HepG2 (cell line): ENCODE data around the gene B4GALT1. TPM values are rescaled to one million over a fixed set of nuclear protein-coding genes. Genes with fewer than 3 reads are reported as not detected.
"Not testable (repeated sequence)": the region's sequence is repeated elsewhere in the genome, so short reads cannot be mapped to it uniquely, and the experiment has no call there.

Experiments used
- ATAC-seq: fragments of 200-7000 bp; cut with Tn5 transposase; 3 replicates; pipeline ENCODE4 v1.9.1; 2020; ENCODE audit warnings: mild to moderate bottlenecking, moderate library complexity
- BruUV-seq: library from RNA; stranded (reverse); fragments of 400-500 nt; replicated peaks from 2 replicates; lab custom pipeline; 2021; lab: Mats Ljungman, UMichigan
- CTCF ChIA-PET: fragments of 300-600 bp; formaldehyde crosslinking; extraction: SDS; loops from one replicate; lab custom pipeline; 2021; ENCODE audit warnings: low total read pairs, inconsistent platforms, low intra/inter-chr PET ratio; lab: Yijun Ruan, JAX
- POLR2A ChIA-PET: fragments of 350-600 bp; sonication (Branson Sonifier 250); formaldehyde crosslinking; loops from one replicate; lab custom pipeline; 2020; ENCODE audit warnings: antibody characterized with exemption, inconsistent platforms; lab: Yijun Ruan, JAX
- DNase-seq: peaks from one replicate; pipeline ENCODE4 v3.0.0-alpha.2; 2015; ENCODE audit warnings: low spot score
- FAIRE-seq: peaks from 3 replicates; lab custom pipeline; 2011; peaks lifted over from hg19 to GRCh38; lab: Jason Lieb, UNC
- H2AFZ ChIP-seq: one replicate; pipeline ENCODE4 v1.6.1; 2011; ENCODE audit warnings: low read length, inconsistent platforms
- H3K27ac ChIP-seq: fragments of 300-600 bp; 3 replicates; pipeline ENCODE4 v1.8.0; 2011; ENCODE audit warnings: mixed run types, mild to moderate bottlenecking, mixed read lengths, low read length, inconsistent platforms; ENCODE audit not compliant: insufficient read depth; ENCODE audit errors: extremely low read length
- H3K27me3 ChIP-seq, 2 experiments: fragments of 200-600 bp in 1 of 2; 2 replicates in 1 of 2; 3 replicates in 1 of 2; pipeline versions ENCODE4 v1.6.0 to v1.8.0; 2011; ENCODE audit warnings: low read length in 2 of 2, mild to moderate bottlenecking in 2 of 2, moderate library complexity in 2 of 2, inconsistent platforms in 1 of 2; ENCODE audit not compliant: insufficient read depth in 2 of 2, control insufficient read depth in 1 of 2
- H3K36me3 ChIP-seq, 2 experiments: fragments of 200-600 bp in 1 of 2; replicated peaks in 1 of 2; 2 replicates in 1 of 2; 3 replicates in 1 of 2; pipeline versions ENCODE4 v1.5.1 to v1.8.0; 2011; ENCODE audit warnings: low read length in 2 of 2, inconsistent platforms in 1 of 2; ENCODE audit not compliant: insufficient read depth in 2 of 2, control insufficient read depth in 1 of 2
- H3K4me1 ChIP-seq: 2 replicates; pipeline ENCODE4 v1.5.1; 2012; ENCODE audit warnings: low read length, inconsistent platforms; ENCODE audit not compliant: insufficient read depth
- H3K4me2 ChIP-seq: 2 replicates; pipeline ENCODE4 v1.6.0; 2011; ENCODE audit warnings: low read depth, low read length, inconsistent platforms
- H3K4me3 ChIP-seq, 3 experiments: fragments of 200-600 bp in 1 of 3; sonication (generic), shearing (Covaris generic) in 1 of 3; replicated peaks in 1 of 3; 2 replicates each; pipeline ENCODE4 v1.5.1; 2011 to 2016; ENCODE audit warnings: low read length in 3 of 3, inconsistent platforms in 2 of 3, low read depth in 2 of 3, mild to moderate bottlenecking in 2 of 3, control low read depth in 1 of 3, mixed read lengths in 1 of 3; ENCODE audit not compliant: insufficient read depth in 1 of 3
- H3K79me2 ChIP-seq: one replicate; pipeline ENCODE4 v1.6.1; 2011; ENCODE audit warnings: low read length, inconsistent platforms; ENCODE audit not compliant: insufficient read depth
- H3K9ac ChIP-seq: 2 replicates; pipeline ENCODE4 v1.6.0; 2011; ENCODE audit warnings: mild to moderate bottlenecking, low read depth, low read length, inconsistent platforms; ENCODE audit not compliant: insufficient read depth
- H3K9me3 ChIP-seq: 2 replicates; pipeline ENCODE4 v1.5.1; 2012; ENCODE audit warnings: mild to moderate bottlenecking, low read length
- H4K20me1 ChIP-seq: 2 replicates; pipeline ENCODE4 v1.6.0; 2011; ENCODE audit warnings: inconsistent platforms, mild to moderate bottlenecking, low read length, moderate library complexity; ENCODE audit not compliant: insufficient read depth
- ASH2L ChIP-seq: fragments of 300-600, 200-600 bp; sonication (generic); IDR thresholded peaks from 2 replicates; pipeline ENCODE4 v1.7.0; 2017; ENCODE audit warnings: low read depth, mild to moderate bottlenecking, moderate library complexity, mixed read lengths, low read length; ENCODE audit not compliant: insufficient read length
- CENPX ChIP-seq: sonication (generic); formaldehyde crosslinking; IDR thresholded peaks from 2 replicates; pipeline ENCODE4 v1.9.0; 2021; ENCODE audit warnings: mild to moderate bottlenecking, missing genetic modification reagents, moderate library complexity
- FLYWCH1 ChIP-seq: sonication (generic); formaldehyde crosslinking; IDR thresholded peaks from 2 replicates; pipeline ENCODE4 v1.8.1; 2023; ENCODE audit warnings: mild to moderate bottlenecking, missing genetic modification reagents
- FOXC1 ChIP-seq: sonication (generic); formaldehyde crosslinking; IDR thresholded peaks from 2 replicates; pipeline ENCODE4 v1.8.0; 2022; ENCODE audit warnings: mild to moderate bottlenecking, missing genetic modification reagents, borderline replicate concordance
- HNRNPH1 ChIP-seq: fragments of 200-400 bp; formaldehyde crosslinking; optimal IDR thresholded peaks from 2 replicates; pipeline ENCODE3; 2017; ENCODE audit warnings: mild to moderate bottlenecking, low read depth, low read length
- KMT2A ChIP-seq: sonication (generic); formaldehyde crosslinking; IDR thresholded peaks from 2 replicates; pipeline ENCODE4 v1.4.0; 2020; ENCODE audit warnings: missing genetic modification reagents
- LRRFIP1 ChIP-seq: sonication (generic); formaldehyde crosslinking; conservative IDR thresholded peaks from 2 replicates; pipeline ENCODE4 v1.4.0; 2020; ENCODE audit warnings: missing genetic modification reagents
- PRDM15 ChIP-seq: sonication (generic); formaldehyde crosslinking; IDR thresholded peaks from 2 replicates; pipeline ENCODE4 v1.4.0; 2020; ENCODE audit warnings: missing genetic modification reagents
- SOX5 ChIP-seq: IDR thresholded peaks from 2 replicates; pipeline ENCODE4 v1.6.1; 2016; ENCODE audit warnings: borderline replicate concordance
- ZHX1 ChIP-seq: sonication (generic); formaldehyde crosslinking; IDR thresholded peaks from 2 replicates; pipeline ENCODE4 v1.8.1; 2022; ENCODE audit warnings: low read depth, mild to moderate bottlenecking, missing genetic modification reagents
- ZNF598 ChIP-seq: sonication (generic); formaldehyde crosslinking; IDR thresholded peaks from 2 replicates; pipeline ENCODE4 v1.5.1; 2020; ENCODE audit warnings: mild to moderate bottlenecking, missing genetic modification reagents, borderline replicate concordance
- ZNF746 ChIP-seq: sonication (generic); formaldehyde crosslinking; IDR thresholded peaks from 2 replicates; pipeline ENCODE4 v1.8.0; 2022; ENCODE audit warnings: mild to moderate bottlenecking, missing genetic modification reagents
- WGBS: methylation state at CpG from one replicate; pipeline ENCODE4 v1.1.6; 2017; ENCODE audit warnings: low lambda C conversion rate; 5-methylcytosine and 5-hydroxymethylcytosine counted together
- in situ Hi-C: cut with HindIII; loops from 2 replicates; pipeline ENCODE4 v1.10.0; 2017; ENCODE audit warnings: low pct_unique_long_range_greater_than_20kb; ENCODE audit not compliant: extremely low pct_ligation_motif_present
- intact Hi-C: fragments of 100-400 bp; cut with micrococcal nuclease; formaldehyde crosslinking; loops from one replicate; pipeline ENCODE4 v1.10.0; 2022; ENCODE audit not compliant: unreplicated experiment
- polyA plus RNA-seq, 8 experiments: library from polyadenylated mRNA; depleted of rRNA in 3 of 8; stranded (reverse) in 7 of 8; unstranded in 1 of 8; fragments of >200 nt; fragmentation: Illumina TruSeq in 4 of 8; extraction: Trizol in 4 of 8; gene quantifications; 2 replicates each; pipeline versions ENCODE4 v1.2.1 to v1.2.3, GENCODE V29; 2011 to 2016; ENCODE audit warnings: low read depth in 4 of 8, missing spikeins in 1 of 8, mixed read lengths in 1 of 8; ENCODE audit not compliant: insufficient read depth in 1 of 8
- total RNA-seq, 5 experiments: library from RNA; depleted of rRNA; stranded (reverse); fragments of >200 nt; fragmentation: Illumina TruSeq; extraction: Trizol; gene quantifications; 2 replicates each; pipeline ENCODE4 v1.2.3, GENCODE V29; 2016; ENCODE audit warnings: low read depth in 1 of 5

The B4GALT1 gene
- total and polyA plus RNA-seq, 2 of the 13 experiments (the other 11 are each of a cell fraction or from before 2014, with no cell fraction given): 15.7 to 33.5 TPM

GRCh38 chr9:33165263-33166151, 1.6 kb downstream of the B4GALT1 start (continued):
- no peak for TF ChIP-seq ZHX1 (CRISPR knock-in tag)
- peak; percentile 80 for TF ChIP-seq ZNF746 (CRISPR knock-in tag)
- TF ChIP-seq SOX5 (CRISPR knock-in tag): peak; percentile 80
- no peak for TF ChIP-seq HNRNPH1
- TF ChIP-seq FLYWCH1 (CRISPR knock-in tag): no peak
- no peak for TF ChIP-seq CENPX (CRISPR knock-in tag)
- TF ChIP-seq LRRFIP1 (CRISPR knock-in tag): no peak
- TF ChIP-seq KMT2A (CRISPR knock-in tag): no peak; the same call in 1 of the 2 replicates
- TF ChIP-seq FOXC1 (CRISPR knock-in tag): peak; percentile 18; the same call in 1 of the 2 replicates
- TF ChIP-seq PRDM15: no peak
- TF ChIP-seq ZNF598 (CRISPR knock-in tag): no peak
- TF ChIP-seq ASH2L: peak; percentile 55

- peak overlapping the region; percentile 78 to 95 (median 85) for H3K4me3 ChIP-seq
- CTCF ChIA-PET, in situ Hi-C loops, H3K9me3 ChIP-seq, H3K36me3 ChIP-seq, POLR2A ChIA-PET, H3K27me3 ChIP-seq, DNase-seq, FAIRE-seq, H2AFZ ChIP-seq, ATAC-seq, BruUV-seq: not testable (repeated sequence)
- H3K4me1 ChIP-seq: peaks cover 78% of the 10 kb centered on the region
- H3K9ac ChIP-seq: peak overlapping the region; percentile 81; the same call in 1 of the 2 replicates
- H3K79me2 ChIP-seq: peaks cover 67% of the 10 kb centered on the region
- intact Hi-C loops: loop anchor here (5.0 kb wide), 1 partner anchor 33 kb away; no protein-coding TSS in a partner anchor
- WGBS: 64% methylated on average over 7 of the region's 7 CpGs
- H4K20me1 ChIP-seq: peaks cover 42% of the 10 kb centered on the region
- H3K4me2 ChIP-seq: peak overlapping the region; percentile 86
- H3K27ac ChIP-seq: peak overlapping the region; percentile 80
These were observed 2.2 kb downstream of the B4GALT1 start for GRCh38 chr9:33164921-33165262.
